ENCODE data around the gene CHD3.
A peak's percentile ranks its signal among the peaks of the same experiment; 100 is the strongest.

Gene CHD3

DNA sequence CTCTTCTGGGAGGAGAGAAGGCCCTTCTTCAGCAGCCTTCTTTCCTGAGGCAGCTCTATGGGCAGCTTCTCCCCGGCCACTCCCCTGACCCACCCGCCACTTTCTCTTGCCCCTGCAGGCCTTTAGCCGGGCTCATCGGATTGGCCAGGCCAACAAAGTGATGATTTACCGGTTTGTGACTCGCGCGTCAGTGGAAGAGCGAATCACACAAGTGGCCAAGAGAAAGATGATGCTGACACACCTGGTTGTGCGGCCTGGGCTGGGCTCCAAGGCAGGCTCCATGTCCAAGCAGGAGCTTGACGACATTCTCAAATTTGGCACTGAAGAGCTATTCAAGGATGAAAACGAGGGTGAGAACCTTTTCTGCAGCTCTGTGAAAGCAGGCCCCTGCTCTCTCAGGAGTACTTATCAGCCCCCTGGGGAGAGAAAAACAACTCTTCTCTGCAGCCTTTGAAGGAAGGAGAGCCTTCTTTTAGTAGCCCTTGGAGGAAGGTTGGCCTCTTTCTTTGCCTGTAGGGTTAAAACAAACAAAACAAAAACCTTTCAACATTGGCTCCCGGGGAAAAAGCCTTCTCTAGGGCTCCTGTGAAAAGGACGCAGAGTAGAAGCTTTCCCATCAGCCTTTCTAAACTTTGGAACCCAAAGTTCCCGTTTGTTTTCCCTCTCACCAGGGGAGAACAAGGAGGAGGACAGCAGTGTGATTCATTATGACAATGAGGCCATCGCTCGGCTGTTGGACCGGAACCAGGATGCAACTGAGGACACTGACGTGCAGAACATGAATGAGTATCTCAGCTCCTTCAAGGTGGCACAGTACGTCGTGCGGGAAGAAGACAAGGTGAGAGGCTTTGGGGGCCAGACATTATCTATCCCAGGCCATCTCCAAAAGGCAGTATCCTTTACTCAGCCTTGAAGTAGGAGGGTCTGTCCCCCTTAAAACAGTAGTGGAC, 14.8 kb downstream of the CHD3 start:
- DNase-seq: no peak

- no peak for DNase-seq
Measured at GRCh38 chr17:7909089-7909488, 20.5 kb downstream of the CHD3 start.

GRCh38 chr17:7910281-7910680, 21.7 kb downstream of the CHD3 start:
- DNase-seq: no peak

DNA sequence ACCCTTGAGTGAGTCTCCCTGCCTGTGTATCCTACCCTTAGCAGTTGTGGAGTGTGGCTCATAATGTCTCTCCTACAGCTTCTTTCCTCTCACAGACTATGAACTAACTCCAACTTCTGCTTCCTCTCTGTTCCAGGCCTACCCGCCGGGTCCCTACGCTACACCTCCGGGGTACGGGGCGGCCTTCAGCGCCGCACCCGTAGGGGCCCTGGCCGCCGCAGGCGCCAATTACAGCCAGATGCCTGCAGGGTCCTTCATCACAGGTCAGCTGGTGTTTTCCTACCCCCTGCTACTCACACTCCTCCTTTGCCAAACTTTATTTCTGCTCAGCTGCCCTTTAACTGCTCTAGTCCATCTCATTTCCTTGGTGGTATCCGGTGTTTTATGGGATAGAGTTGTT, 22.1 kb downstream of the CHD3 start:
- no peak for DNase-seq

DNA sequence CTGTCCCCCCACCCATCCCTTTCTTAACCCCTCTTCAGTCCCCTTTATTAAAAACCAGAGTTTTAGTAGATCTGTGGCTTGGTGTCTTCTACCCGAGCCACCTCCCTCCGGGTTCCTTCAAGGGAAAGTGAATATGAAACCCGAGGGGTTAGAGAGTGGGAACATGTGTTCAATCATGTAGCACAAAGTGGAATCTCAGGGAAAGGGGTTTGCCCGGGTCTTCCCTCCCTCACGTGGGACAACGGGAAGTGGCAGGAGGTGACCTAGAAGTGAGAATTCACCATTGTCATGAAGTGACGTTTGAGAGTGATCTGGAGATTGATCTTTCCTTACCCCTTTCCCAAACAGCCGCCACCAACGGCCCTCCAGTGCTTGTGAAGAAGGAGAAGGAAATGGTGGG, 22.5 kb downstream of the CHD3 start:
- no peak for DNase-seq

- peak; percentile 32 for DNase-seq
Measured at GRCh38 chr17:7912927-7913524, 24.4 kb downstream of the CHD3 start.

DNA sequence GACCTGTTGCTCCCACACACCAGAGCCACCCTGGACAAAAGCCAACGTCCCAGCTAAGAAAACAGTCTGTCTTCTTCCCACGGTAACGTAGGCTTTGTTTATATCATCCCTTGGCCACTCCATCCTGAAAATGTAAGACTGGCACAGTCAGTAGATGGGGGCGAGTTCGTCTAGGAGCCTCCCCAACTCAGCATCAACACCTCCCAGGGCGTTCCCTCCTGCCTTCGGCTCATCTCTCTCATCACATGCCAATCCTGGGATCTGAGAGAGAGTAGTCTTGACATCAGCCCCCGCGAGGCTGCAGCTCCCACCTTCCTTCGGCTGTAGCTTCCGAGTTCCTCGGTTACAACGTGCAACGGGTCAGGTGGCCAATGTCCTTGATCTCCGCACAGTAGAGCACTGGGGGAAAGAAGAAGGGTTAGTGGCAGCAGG, 26.6 kb downstream of the CHD3 start:
- no peak for DNase-seq

GRCh38 chr17:7915611-7916384, 27.2 kb downstream of the CHD3 start, which contains the start of gene RNF227:
Gene RNF227, minus strand, starts transcription at chr17:7916289. Its CDS starts 94 bp downstream, at chr17:7916195.
- peak; percentile 68 for DNase-seq

GRCh38 chr17:7916385-7916682, 27.7 kb downstream of the CHD3 start:
- DNase-seq: no peak

GRCh38 chr17:7916808-7917207, 28.2 kb downstream of the CHD3 start:
- no peak for DNase-seq

DNA sequence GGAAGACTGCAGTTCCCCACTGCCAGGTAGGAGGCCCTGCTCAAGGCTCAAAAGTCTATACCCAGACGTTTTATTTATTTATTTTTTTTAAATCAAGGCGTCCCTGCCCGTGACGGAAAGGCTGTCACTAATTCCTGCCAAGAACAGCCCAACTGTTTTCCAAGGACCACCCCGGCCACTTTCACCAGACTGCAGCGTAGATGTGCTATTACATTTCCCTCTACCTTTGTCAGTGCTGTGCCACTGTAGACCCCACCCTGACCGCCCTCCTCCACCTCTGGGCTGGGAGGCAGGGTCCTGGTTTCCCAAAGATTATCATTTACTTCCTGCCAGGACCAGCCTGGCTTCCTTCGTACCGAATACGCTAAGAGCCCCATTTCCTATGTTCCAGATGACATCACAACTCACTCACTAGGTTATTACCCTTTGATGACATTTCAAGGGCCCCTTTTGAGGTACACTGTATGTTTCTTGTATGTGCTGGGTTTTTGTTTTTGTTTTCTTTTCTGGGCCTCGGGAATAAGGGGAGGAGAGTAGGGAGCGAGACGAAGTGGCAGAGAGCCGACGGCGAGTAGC, 33.8 kb downstream of the CHD3 start:
- no peak for DNase-seq

DNA sequence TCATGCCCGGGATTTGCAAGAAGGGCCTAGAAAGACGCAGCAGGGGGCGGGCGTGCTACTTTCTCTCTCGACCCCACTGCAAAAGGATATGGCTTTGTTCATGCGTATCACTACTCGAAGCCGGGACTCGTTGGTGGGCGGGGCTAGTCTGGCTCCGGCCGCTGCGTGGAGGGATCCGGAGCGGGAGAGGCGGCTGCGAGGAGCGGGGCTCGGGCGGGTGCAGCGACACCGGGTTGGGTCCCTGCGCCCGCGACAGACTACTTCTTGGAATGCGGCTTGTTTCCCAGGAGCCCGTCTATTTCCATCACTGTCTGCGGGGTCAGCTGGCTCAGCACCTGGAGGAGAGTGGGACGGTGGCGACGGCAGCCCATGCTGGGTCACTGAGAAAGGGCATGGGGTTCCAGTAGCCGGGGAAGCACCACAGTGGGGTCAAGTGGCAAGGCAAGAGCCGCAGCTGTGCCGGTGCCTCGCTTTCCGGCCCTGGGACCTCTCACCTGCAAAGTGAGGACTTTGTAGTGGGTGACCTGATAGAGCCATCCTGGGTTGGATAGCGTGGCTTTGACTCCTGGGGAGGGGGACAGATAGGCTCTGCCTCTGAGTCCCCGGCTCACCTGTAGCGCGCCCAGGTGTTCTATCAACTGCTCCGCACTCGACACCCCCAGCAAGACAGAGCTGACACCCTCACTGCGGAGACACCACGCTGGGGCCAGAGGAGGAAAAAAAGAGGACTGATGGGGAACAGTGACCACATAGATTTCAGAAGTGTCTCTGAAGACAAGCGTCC, 34.4 kb downstream of the CHD3 start:
- DNase-seq: peak; percentile 24

- DNase-seq: no peak
Measured at GRCh38 chr17:7927596-7927995, 39.0 kb downstream of the CHD3 start.

GRCh38 chr17:7929158-7930023, 40.8 kb downstream of the CHD3 start, which contains the start of gene KCNAB3:
Gene KCNAB3, minus strand, starts transcription at chr17:7929856. Its CDS starts 421 bp downstream, at chr17:7929435.
- DNase-seq: peak; percentile 5

- no peak for DNase-seq
Measured at GRCh38 chr17:7930841-7931631, 42.4 kb downstream of the CHD3 start.

GRCh38 chr17:7931709-7932482, 43.3 kb downstream of the CHD3 start, which contains the start of the genes CNTROB and TRAPPC1:
Gene CNTROB, plus strand, starts transcription at chr17:7932206. Its CDS starts 874 bp downstream, at chr17:7933080.
Gene TRAPPC1, minus strand, starts transcription at chr17:7931946. Its CDS starts 117 bp downstream, at chr17:7931829.
- DNase-seq: peak; percentile 97

- no peak for DNase-seq
Measured at GRCh38 chr17:7932483-7932891, 43.9 kb downstream of the CHD3 start.

DNA sequence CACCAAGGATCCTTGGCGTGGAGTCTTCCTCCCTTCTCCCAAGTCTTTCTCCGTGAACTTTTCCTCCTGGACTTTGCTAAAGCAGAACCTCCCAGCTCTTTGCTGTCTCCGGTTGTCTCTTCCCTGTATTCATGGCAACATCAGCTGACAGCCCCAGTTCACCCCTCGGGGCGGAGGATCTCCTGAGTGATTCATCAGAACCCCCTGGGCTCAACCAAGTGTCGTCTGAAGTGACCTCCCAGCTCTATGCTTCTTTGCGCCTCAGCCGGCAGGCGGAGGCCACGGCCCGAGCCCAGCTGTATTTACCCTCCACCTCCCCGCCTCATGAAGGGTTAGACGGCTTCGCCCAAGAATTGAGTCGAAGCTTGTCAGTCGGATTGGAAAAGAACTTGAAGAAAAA, 44.4 kb downstream of the CHD3 start:
- no peak for DNase-seq

DNA sequence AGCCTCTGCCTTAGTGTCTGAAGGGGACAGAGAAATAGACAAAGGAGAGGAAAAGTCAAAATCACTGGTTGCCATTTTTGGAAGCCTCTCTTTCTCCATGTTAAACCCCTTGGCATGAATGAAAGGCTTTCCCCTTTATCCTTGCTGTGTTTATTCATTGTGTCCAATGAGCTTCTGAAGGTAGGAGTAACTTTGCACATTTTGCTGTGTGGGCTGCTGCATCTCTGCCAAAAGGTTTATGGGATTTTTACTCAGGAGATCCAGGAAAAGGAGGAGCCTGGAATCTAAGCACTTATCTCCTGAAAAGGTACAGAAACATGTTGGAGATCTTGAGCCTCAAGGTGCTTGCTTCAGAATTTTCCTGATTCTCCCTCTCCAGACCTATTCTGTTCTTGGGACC, 47.3 kb downstream of the CHD3 start:
- DNase-seq: no peak

Data from NCI-H1436 treated with DMSO at 0.1 percent for 48 hours (cell line).